Right lobe of liver (tissue), 6 donors: ENCODE results near the gene DLG5. TPM values are rescaled to one million over a fixed set of nuclear protein-coding genes. Genes with fewer than 3 reads are reported as not detected.

ENCODE experiments used
- ATAC-seq, 4 donors: fragments of 200-7000 bp; cut with Tn5 transposase; one replicate each; pipeline ENCODE4 v1.9.1; 2020; ENCODE audit warnings: mild to moderate bottlenecking in 4 of 4, moderate library complexity in 4 of 4
- DNase-seq, 3 donors: peaks; one replicate each; pipeline ENCODE4 v3.0.0-alpha.2; 2020
- H3K27ac ChIP-seq, 3 donors: fragments of 200-600 bp; one replicate each; pipeline ENCODE4 v1.8.0; 2022
- H3K27me3 ChIP-seq, 2 donors: fragments of 200-600 bp; one replicate each; pipeline ENCODE4 v1.8.0; 2022
- H3K36me3 ChIP-seq, 4 donors: fragments of 200-600 bp; sonication (generic) in 1 of 4; one replicate each; pipeline versions ENCODE4 v1.5.1 to v1.8.0; 2017 to 2022; ENCODE audit warnings: control low read depth in 1 of 4
- H3K4me1 ChIP-seq, 4 donors: fragments of 200-600 bp; sonication (generic) in 1 of 4; one replicate each; pipeline versions ENCODE4 v1.5.1 to v1.8.0; 2017 to 2022; ENCODE audit warnings: control low read depth in 1 of 4
- H3K4me3 ChIP-seq, 3 donors: fragments of 200-600 bp; one replicate each; pipeline ENCODE4 v1.8.0; 2022
- H3K9me3 ChIP-seq, 4 donors: fragments of 200-600 bp; sonication (generic) in 1 of 4; one replicate each; pipeline versions ENCODE4 v1.5.1 to v1.8.0; 2017 to 2022; ENCODE audit warnings: control low read depth in 1 of 4
- POLR2A ChIP-seq: fragments of 450-650 bp; IDR thresholded peaks from one replicate; pipeline ENCODE4 v1.6.1; 2017; ENCODE audit warnings: antibody characterized with exemption, mild to moderate bottlenecking
- WGBS: methylation state at CpG from one replicate; pipeline ENCODE4 v1.1.6; 2018; ENCODE audit warnings: low coverage, low lambda C conversion rate; ENCODE audit not compliant: insufficient coverage; ENCODE audit errors: missing lambda C conversion rate; 5-methylcytosine and 5-hydroxymethylcytosine counted together
- intact Hi-C, 2 donors: fragments of 100-400 bp; cut with DNase I; formaldehyde crosslinking; loops; one replicate each; pipeline versions ENCODE4 v1.11.2 to v1.14.1; 2022
- total RNA-seq, 6 experiments: library from RNA; depleted of rRNA in 2 of 6; stranded (reverse); fragments of >200 nt in 2 of 6; fragmentation: NEBNext Ultra II Directional in 3 of 6; extraction: Animal tissue kit (Norgen Biotek cat#: 25700) in 3 of 6; gene quantifications; one replicate each; pipeline versions ENCODE4 v1.1.0 to v1.2.4, GENCODE V29; 2016 to 2023
- TF ChIP-seq, protein P1 (sequence below), 4 donors: fragments of 200-600 bp in 3 of 4; fragments of 450-650 bp in 1 of 4; IDR thresholded peaks; one replicate each; pipeline versions ENCODE4 v1.5.1 to v1.8.0; 2016 to 2022; ENCODE audit warnings: antibody characterized with exemption in 4 of 4, mild to moderate bottlenecking in 2 of 4
- donor health status: DM: no; HTN: yes; CAD: no.
- donor health status: DM: no; HTN: no; CAD: no.
- donor health status: DM: no; HTN: no; CAD: no.
- donor health status: DM: no; HTN: yes; CAD: no.
- donor health status: DM: no; HTN: yes; CAD: no.

DLG5 gene
- total RNA-seq, 6 experiments from 2014 or later, result 5.6 to 8.8 (median 7.6) TPM

DNA sequence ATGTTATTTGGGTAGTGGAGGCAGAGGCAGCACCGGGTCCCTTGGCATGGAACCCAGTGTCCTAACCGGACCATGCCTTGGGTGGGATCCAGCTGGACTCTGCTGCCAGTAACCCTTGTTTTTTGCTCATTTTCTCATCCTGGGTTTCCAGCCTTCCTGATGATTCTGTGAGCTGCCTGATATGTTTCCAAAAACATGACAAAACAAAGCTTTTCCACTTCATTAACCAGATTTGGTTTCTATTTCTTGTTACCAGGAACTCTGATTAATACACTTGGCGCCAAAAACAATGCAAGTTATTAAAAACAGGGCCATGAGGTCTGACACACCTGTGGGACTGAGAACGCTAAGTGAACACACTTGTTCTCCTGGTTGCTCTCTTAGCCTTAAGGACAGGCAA, 32.8 kb upstream of the DLG5 start:
- WGBS, result 71% methylated on average over 4 of the region's 4 CpGs
- no peak overlapping the region for H3K4me3 ChIP-seq
- no peaks in the 10 kb centered on the region for H3K27me3 ChIP-seq
- no peaks in the 10 kb centered on the region for H3K9me3 ChIP-seq
- no peaks in the 10 kb centered on the region for H3K36me3 ChIP-seq
- ATAC-seq (no peak), DNase-seq (no peak)
- TF ChIP-seq POLR2A, result no peak
- TF ChIP-seq, protein P1, sequence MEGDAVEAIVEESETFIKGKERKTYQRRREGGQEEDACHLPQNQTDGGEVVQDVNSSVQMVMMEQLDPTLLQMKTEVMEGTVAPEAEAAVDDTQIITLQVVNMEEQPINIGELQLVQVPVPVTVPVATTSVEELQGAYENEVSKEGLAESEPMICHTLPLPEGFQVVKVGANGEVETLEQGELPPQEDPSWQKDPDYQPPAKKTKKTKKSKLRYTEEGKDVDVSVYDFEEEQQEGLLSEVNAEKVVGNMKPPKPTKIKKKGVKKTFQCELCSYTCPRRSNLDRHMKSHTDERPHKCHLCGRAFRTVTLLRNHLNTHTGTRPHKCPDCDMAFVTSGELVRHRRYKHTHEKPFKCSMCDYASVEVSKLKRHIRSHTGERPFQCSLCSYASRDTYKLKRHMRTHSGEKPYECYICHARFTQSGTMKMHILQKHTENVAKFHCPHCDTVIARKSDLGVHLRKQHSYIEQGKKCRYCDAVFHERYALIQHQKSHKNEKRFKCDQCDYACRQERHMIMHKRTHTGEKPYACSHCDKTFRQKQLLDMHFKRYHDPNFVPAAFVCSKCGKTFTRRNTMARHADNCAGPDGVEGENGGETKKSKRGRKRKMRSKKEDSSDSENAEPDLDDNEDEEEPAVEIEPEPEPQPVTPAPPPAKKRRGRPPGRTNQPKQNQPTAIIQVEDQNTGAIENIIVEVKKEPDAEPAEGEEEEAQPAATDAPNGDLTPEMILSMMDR (IDR thresholded peaks at IDR 0.05), result no peak
- H3K27ac ChIP-seq, result no peak overlapping the region
- no peaks in the 10 kb centered on the region for H3K4me1 ChIP-seq
- intact Hi-C loops, result no loop called here

- intact Hi-C loops, result no loop called here
- 75% methylated on average over 1 of the region's 1 CpG for WGBS
These were observed 28.6 kb upstream of the DLG5 start for GRCh38 chr10:77955136-77955535.

DNA sequence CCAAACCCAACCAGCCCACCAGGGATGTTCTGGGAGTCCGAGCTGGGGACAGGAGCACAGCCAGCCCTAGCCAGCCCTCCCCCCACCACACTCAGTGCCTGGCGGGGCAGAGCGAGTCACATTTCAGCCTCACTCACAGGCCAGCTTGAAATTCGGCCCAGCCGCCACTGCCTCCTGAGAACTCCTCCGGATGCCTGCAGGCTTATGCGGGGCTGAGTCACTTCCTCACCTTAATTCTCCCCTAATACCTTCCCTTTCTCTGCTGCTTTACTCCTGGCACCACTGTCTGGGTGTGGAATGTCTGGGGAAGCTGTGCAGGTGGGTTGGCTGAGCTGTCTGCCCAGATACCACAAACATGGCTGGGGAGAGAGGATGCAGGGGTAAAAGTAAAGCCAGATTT, 22.6 kb upstream of the DLG5 start:
- Histone ChIP-seq H3K36me3 (no peaks in the 10 kb centered on the region), H3K27ac (no peak overlapping the region), H3K9me3 (no peaks in the 10 kb centered on the region), H3K4me3 (no peak overlapping the region), H3K4me1 (peaks cover 0 to 3% (median 0%) of the 10 kb centered on the region in 4 donors), H3K27me3 (no peaks in the 10 kb centered on the region)
- TF ChIP-seq, protein P1 (IDR thresholded peaks at IDR 0.05), result no peak
- no peak for TF ChIP-seq POLR2A
- ATAC-seq (no peak), DNase-seq (no peak)
- intact Hi-C loops, result no loop called here
- 60% methylated on average over 2 of the region's 7 CpGs for WGBS

More at GRCh38 chr10:77955136-77955535, 28.6 kb upstream of the DLG5 start:
- no peak overlapping the region for H3K27ac ChIP-seq
- no peaks in the 10 kb centered on the region for H3K4me1 ChIP-seq
- no peak for ATAC-seq
- no peaks in the 10 kb centered on the region for H3K36me3 ChIP-seq
- TF ChIP-seq, protein P1 (IDR thresholded peaks at IDR 0.05), result no peak
- no peak for TF ChIP-seq POLR2A
- DNase-seq, result no peak
- H3K4me3 ChIP-seq, result no peak overlapping the region
- H3K9me3 ChIP-seq, result no peaks in the 10 kb centered on the region
- no peaks in the 10 kb centered on the region for H3K27me3 ChIP-seq

GRCh38 chr10:77946084-77946483, 19.5 kb upstream of the DLG5 start:
- TF ChIP-seq POLR2A, result no peak
- TF ChIP-seq, protein P1 (IDR thresholded peaks at IDR 0.05), result no peak
- ATAC-seq (no peak), DNase-seq (no peak)
- intact Hi-C loops, result no loop called here
- Histone ChIP-seq H3K27me3 (no peaks in the 10 kb centered on the region), H3K27ac (no peak overlapping the region), H3K4me3 (no peak overlapping the region), H3K36me3 (no peaks in the 10 kb centered on the region), H3K4me1 (peaks cover 0 to 3% (median 0%) of the 10 kb centered on the region in 4 donors), H3K9me3 (no peaks in the 10 kb centered on the region)
- 47% methylated on average over 2 of the region's 2 CpGs for WGBS

DNA sequence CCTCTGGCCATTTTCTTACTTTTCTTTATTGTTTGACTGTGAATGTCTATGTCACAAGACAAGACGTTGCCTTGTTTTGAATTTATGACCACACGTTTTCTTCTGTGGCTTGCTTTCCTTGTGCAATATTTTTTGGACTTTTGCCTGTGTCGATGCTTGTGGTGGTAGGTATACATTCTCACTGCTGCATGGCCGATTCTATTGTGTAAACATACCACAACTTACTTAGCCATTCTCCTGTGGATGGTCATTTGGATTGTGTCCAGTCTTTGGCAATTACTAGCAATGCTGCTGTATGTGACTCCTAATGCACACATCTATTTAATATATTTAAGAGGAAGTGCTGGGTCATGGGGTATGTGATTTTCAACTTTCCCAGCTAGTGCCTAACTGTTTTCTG, 18.0 kb upstream of the DLG5 start:
- no peak for TF ChIP-seq POLR2A
- TF ChIP-seq, protein P1 (IDR thresholded peaks at IDR 0.05), result no peak
- H3K27me3 ChIP-seq, result no peaks in the 10 kb centered on the region
- peaks cover 0 to 3% (median 0%) of the 10 kb centered on the region in 4 donors for H3K4me1 ChIP-seq
- no peak overlapping the region for H3K27ac ChIP-seq
- H3K9me3 ChIP-seq, result no peaks in the 10 kb centered on the region
- no peak for ATAC-seq
- no peak overlapping the region for H3K4me3 ChIP-seq
- WGBS, result 14% methylated on average over 4 of the region's 4 CpGs
- intact Hi-C loops, result no loop called here
- DNase-seq, result no peak
- no peaks in the 10 kb centered on the region for H3K36me3 ChIP-seq
